ENCODE results near the gene CREBBP.

- no peak for TF ChIP-seq POLR2A (IDR thresholded peaks at IDR 0.05; ENCODE audit: low read length)
- TF ChIP-seq GATA1 (IDR thresholded peaks at IDR 0.05; ENCODE audit: low read depth, low read length), result no peak
Observed at GRCh38 chr16:3744018-3744417, 136.5 kb downstream of the CREBBP start.

Measured in erythroblast (primary cell).